ENCODE measurements around the gene DLGAP1. TPM values are rescaled to one million over a fixed set of nuclear protein-coding genes. Genes with fewer than 3 reads are reported as not detected.

Gene DLGAP1
- total RNA-seq, 3 donors from 2014 or later, result 0.96 to 17.6 (median 5.2) TPM

DNA sequence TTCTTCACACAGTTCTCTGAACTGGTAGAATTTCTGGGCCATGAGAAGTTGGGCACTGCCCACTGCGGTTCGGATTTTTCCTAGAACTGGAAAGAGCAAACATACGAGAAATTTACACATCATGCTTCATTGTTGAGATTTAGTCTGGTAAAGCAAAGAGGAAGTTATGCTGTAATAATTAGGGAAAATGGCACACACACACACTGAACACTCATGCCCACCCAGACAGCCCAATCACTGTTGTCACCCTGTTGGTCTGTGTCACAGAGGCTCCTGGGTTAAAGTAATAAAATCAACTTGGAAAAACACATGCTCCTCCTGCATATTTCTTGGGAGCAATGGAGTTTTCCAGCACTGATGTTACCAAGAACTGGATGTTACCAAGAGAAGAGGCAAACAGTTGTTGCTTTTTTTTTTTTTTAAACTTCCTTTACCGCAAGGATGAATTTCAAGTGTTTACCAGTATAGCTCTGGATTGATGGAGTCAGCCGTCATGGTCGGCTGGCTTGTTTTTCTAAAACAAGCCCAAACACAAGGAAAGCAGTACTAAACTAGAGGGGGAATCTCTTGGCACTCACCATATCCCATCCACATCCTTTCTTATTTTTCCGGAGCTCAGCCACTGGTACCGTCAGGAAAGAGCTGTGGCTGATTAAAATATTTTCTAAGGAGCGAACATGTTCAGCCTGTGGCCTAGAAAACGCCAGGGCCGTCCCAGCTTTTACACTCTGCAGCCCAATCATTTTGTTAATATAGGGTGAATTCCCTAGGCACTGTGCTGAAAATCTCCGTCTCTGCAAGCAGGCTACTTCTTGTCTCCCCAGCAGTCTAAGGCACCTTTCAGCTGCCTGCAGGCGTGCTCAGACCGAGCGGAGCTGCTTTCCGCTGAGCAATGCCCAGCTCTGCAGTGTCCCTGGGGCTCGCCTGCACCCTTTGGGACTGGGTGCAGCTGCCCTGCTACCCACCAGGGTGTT lies 946.2 kb downstream of the DLGAP1 start:
- TF ChIP-seq, protein P1, sequence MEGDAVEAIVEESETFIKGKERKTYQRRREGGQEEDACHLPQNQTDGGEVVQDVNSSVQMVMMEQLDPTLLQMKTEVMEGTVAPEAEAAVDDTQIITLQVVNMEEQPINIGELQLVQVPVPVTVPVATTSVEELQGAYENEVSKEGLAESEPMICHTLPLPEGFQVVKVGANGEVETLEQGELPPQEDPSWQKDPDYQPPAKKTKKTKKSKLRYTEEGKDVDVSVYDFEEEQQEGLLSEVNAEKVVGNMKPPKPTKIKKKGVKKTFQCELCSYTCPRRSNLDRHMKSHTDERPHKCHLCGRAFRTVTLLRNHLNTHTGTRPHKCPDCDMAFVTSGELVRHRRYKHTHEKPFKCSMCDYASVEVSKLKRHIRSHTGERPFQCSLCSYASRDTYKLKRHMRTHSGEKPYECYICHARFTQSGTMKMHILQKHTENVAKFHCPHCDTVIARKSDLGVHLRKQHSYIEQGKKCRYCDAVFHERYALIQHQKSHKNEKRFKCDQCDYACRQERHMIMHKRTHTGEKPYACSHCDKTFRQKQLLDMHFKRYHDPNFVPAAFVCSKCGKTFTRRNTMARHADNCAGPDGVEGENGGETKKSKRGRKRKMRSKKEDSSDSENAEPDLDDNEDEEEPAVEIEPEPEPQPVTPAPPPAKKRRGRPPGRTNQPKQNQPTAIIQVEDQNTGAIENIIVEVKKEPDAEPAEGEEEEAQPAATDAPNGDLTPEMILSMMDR (IDR thresholded peaks at IDR 0.05), result no peak
- no peak for TF ChIP-seq POLR2A (IDR thresholded peaks at IDR 0.05)
- no peak overlapping the region for H3K4me3 ChIP-seq
- no peak for DNase-seq (ENCODE audit: low spot score in 2 of 2)
- intact Hi-C loops (cut with DNase I; ENCODE audit: low total_unique reads), result no loop called here
- H3K27me3 ChIP-seq, result no peaks in the 10 kb centered on the region
- H3K36me3 ChIP-seq, result no peaks in the 10 kb centered on the region
- H3K4me1 ChIP-seq, result no peaks in the 10 kb centered on the region
- no peaks in the 10 kb centered on the region for H3K9me3 ChIP-seq
- no peak overlapping the region for H3K27ac ChIP-seq

DNA sequence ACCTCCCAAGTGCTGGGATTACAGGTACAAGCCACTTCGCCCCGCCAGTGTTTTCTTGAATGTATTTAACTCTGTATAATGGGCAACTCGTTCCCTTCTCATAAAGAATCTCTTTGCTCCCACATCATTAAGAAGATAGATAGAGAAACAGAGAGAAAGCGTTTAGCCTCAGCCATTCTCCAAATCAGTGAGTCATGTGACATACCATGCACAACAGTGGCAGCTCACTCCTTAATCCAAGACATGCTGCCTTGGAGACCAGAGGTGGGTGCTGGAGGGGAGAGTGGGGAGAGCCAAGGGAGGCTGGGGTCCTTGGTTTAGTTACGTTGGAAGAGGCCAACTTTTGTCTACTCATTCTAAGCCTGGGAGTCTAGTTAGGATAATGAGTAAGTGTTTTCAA lies 950.5 kb downstream of the DLGAP1 start:
- Histone ChIP-seq H3K27me3 (no peaks in the 10 kb centered on the region), H3K36me3 (no peaks in the 10 kb centered on the region), H3K27ac (no peak overlapping the region), H3K4me3 (no peak overlapping the region), H3K4me1 (no peaks in the 10 kb centered on the region), H3K9me3 (no peaks in the 10 kb centered on the region)
- TF ChIP-seq POLR2A (IDR thresholded peaks at IDR 0.05), result no peak
- TF ChIP-seq, protein P1 (IDR thresholded peaks at IDR 0.05), result no peak
- TF ChIP-seq POLR2AphosphoS5 (IDR thresholded peaks at IDR 0.05), result no peak
- intact Hi-C loops (cut with DNase I; ENCODE audit: low total_unique reads), result no loop called here
- no peak for DNase-seq (ENCODE audit: low spot score in 2 of 2)

DNA sequence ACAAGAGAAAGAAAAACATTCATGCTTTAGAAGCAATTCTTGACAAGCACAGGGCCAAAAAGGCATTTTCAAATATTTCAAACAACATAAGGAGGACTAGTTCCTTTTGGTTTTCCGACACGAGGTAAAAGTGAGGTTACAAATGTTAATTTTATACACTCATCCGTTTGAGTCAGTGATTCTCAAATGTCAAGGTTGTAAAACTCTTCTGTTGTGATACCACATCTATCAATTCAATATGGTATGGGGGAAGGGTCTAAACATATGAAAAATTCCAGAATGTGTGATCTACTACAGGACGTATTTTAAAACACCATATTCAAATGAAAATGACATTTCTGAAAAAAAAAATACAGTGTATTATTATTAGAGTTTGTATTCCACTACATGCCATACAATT lies 952.5 kb downstream of the DLGAP1 start:
- H3K4me3 ChIP-seq, result no peak overlapping the region
- H3K27me3 ChIP-seq, result peaks cover 0 to 5% of the 10 kb centered on the region in 2 donors
- no peaks in the 10 kb centered on the region for H3K9me3 ChIP-seq
- no peak overlapping the region for H3K27ac ChIP-seq
- no peaks in the 10 kb centered on the region for H3K4me1 ChIP-seq
- H3K36me3 ChIP-seq, result no peaks in the 10 kb centered on the region
- no peak for TF ChIP-seq POLR2AphosphoS5 (IDR thresholded peaks at IDR 0.05)
- no peak for TF ChIP-seq POLR2A (IDR thresholded peaks at IDR 0.05)
- TF ChIP-seq, protein P1 (IDR thresholded peaks at IDR 0.05), result no peak
- intact Hi-C loops (cut with DNase I; ENCODE audit: low total_unique reads), result no loop called here
- DNase-seq (ENCODE audit: low spot score in 2 of 2), result no peak

DNA sequence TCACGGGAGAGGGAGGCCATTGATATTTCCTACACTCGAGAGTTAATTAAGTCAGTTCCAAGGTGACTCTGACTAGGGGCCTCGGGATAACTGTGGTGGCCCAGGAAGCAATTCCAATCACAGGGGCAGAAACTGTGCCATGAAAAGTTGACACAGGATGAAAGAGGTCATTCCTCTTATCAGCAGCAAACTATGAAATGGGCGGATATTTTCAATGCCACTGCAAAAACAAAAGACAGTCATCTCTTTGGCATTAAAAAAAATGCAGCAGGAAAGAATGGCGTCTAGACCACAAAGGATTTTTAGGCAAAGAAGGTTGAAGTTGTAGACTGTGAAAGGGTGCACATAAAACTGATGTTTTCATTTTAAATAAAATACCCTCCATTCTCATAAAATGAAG lies 955.1 kb downstream of the DLGAP1 start:
- no peak for DNase-seq (ENCODE audit: low spot score in 2 of 2)
- H3K9me3 ChIP-seq, result no peaks in the 10 kb centered on the region
- H3K27me3 ChIP-seq, result peaks cover 0 to 5% of the 10 kb centered on the region in 2 donors
- H3K27ac ChIP-seq, result no peak overlapping the region
- no peaks in the 10 kb centered on the region for H3K36me3 ChIP-seq
- no peaks in the 10 kb centered on the region for H3K4me1 ChIP-seq
- intact Hi-C loops (cut with DNase I; ENCODE audit: low total_unique reads), result no loop called here
- no peak overlapping the region for H3K4me3 ChIP-seq
- TF ChIP-seq POLR2AphosphoS5 (IDR thresholded peaks at IDR 0.05), result no peak
- TF ChIP-seq, protein P1 (IDR thresholded peaks at IDR 0.05), result no peak

DNA sequence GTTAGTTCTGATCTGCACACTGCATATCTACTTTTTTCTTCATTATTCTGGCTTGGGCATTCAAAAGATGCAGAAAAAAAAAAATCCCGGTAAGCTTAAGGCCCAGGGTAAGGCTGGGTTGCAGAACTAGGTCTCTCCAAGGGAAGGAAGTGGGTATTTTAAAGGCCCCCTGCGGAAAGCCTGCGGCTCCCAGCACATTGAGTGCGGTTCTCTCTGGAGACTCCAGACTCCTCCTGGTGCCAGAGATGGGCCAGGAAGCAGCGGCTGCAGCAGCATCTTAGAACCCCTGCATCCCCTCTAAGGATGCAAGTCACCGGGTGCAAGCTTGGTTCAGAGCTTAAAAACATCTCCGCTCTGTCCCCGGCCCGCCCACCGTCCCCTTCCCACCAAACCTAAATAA lies 955.6 kb downstream of the DLGAP1 start:
- peaks cover 0 to 5% of the 10 kb centered on the region in 2 donors for H3K27me3 ChIP-seq
- H3K36me3 ChIP-seq, result no peaks in the 10 kb centered on the region
- H3K9me3 ChIP-seq, result no peaks in the 10 kb centered on the region
- peak overlapping the region; percentile 45 to 67 (median 46) for H3K4me3 ChIP-seq
- H3K4me1 ChIP-seq, result no peaks in the 10 kb centered on the region
- intact Hi-C loops (cut with DNase I; ENCODE audit: low total_unique reads), result no loop called here
- no peak for DNase-seq (ENCODE audit: low spot score in 2 of 2)
- H3K27ac ChIP-seq, result no peak overlapping the region
- TF ChIP-seq POLR2AphosphoS5 (IDR thresholded peaks at IDR 0.05) (no peak), POLR2A (IDR thresholded peaks at IDR 0.05) (no peak)
- TF ChIP-seq, protein P1 (IDR thresholded peaks at IDR 0.05), result no peak

Measured in breast epithelium (tissue), 4 donors.